Measurements from ENCODE around the gene RNF220.

GRCh38 chr1:44596511-44596910 is 191.5 kb downstream of the RNF220 start:
- TF ChIP-seq CTCF (optimal IDR thresholded peaks at IDR 0.05 in 1 of 3, IDR thresholded peaks at IDR 0.05 in 1 of 3, conservative IDR thresholded peaks at IDR 0.05 in 1 of 3; ENCODE audit: extremely low read depth in 1 of 3, insufficient read depth in 2 of 3, low read length in 3 of 3) (no peak), EZH2 (IDR thresholded peaks at IDR 0.05; ENCODE audit: low read length) (no peak)
